GM12872 (cell line): ENCODE measurements around the gene RAB1A.

Experiments
- CTCF ChIP-seq: IDR thresholded peaks from 3 replicates; pipeline ENCODE4 v1.5.1; 2011; ENCODE audit warnings: low read depth, mild to moderate bottlenecking, low read length, moderate library complexity; ENCODE audit not compliant: insufficient read depth

The RAB1A gene

DNA sequence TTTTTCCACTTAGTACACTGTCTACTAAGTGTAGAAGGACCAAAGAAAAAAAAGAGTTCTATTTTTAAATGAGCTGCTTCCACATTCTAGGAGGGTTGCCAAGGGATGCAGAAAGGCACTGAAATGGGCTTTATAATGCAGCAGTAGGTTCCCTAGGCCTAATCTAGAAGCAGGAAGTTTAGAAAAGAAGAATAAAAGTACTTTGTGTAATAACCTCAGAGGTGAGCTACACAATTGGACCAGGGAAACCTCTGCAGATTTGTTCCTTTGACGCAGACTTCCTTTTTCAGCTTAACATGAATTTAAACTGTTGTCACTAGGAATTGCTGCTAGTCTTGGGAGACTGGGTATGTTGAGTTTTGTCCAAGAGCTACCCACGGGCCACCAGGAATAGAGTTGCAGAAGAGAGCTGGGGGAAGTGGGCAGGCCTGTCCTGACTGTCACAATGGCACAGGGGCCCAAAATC is 34.6 kb upstream of the RAB1A start:
- TF ChIP-seq CTCF = no peak

- TF ChIP-seq CTCF = no peak
These were observed 31.7 kb upstream of the RAB1A start for GRCh38 chr2:65161551-65162100.

GRCh38 chr2:65159906-65160305 is 30.0 kb upstream of the RAB1A start:
- no peak for TF ChIP-seq CTCF

- no peak for TF ChIP-seq CTCF
These were observed 29.4 kb upstream of the RAB1A start for GRCh38 chr2:65159261-65159660.

GRCh38 chr2:65158557-65158956 is 28.7 kb upstream of the RAB1A start:
- no peak for TF ChIP-seq CTCF

DNA sequence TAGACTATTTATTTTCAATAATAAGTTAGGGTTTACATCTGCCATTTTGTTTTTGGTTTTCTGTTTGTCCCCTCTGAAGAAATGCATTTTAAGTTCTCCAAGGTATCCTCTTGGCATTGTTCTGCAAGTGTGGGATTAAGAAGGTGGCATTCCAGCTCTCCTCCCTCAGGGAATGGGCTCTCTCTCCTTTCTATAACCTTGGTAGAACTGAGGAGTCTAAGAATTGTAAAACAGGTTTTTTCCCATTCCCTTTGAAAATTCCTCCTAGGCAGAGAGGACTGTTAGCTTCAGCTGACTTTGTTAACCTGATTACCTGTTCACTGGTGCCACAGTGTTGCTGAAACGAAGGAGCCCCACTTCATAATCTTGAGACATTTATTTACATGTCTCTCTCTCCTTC is 26.1 kb upstream of the RAB1A start:
- no peak for TF ChIP-seq CTCF

- no peak for TF ChIP-seq CTCF
These were observed 23.6 kb upstream of the RAB1A start for GRCh38 chr2:65153515-65153914.
